Hepatocyte (in vitro differentiated cells): ENCODE data around the gene RNF224.

Experiments
- CTCF ChIP-seq: fragments of 200-600 bp; sonication (generic); IDR thresholded peaks from 2 replicates; pipeline ENCODE4 v1.5.1; 2016; ENCODE audit warnings: antibody characterized with exemption, mild to moderate bottlenecking; ENCODE audit not compliant: poor library complexity
- EZH2 ChIP-seq: fragments of 200-600 bp; sonication (generic); IDR thresholded peaks from 2 replicates; pipeline ENCODE4 v1.6.1; 2016; ENCODE audit warnings: antibody characterized with exemption, mild to moderate bottlenecking, borderline replicate concordance
- EZH2phosphoT487 ChIP-seq: fragments of 200-600 bp; sonication (generic); IDR thresholded peaks from one replicate; pipeline ENCODE4 v1.6.1; 2018; ENCODE audit warnings: antibody characterized with exemption, mild to moderate bottlenecking, low read depth, moderate library complexity; ENCODE audit not compliant: unreplicated experiment, severe bottlenecking

GRCh38 chr9:137251490-137252268 is 24.4 kb downstream of the RNF224 start:
- TF ChIP-seq CTCF (no peak), EZH2 (no peak), EZH2phosphoT487 (no peak)
